GM19240 (cell line): Measurements from ENCODE around the gene CAPN8.

Source experiments
- DNase-seq: peaks from one replicate; pipeline ENCODE4 v3.0.0; 2011; ENCODE audit warnings: low spot score; ENCODE audit not compliant: insufficient read length

Gene CAPN8

DNA sequence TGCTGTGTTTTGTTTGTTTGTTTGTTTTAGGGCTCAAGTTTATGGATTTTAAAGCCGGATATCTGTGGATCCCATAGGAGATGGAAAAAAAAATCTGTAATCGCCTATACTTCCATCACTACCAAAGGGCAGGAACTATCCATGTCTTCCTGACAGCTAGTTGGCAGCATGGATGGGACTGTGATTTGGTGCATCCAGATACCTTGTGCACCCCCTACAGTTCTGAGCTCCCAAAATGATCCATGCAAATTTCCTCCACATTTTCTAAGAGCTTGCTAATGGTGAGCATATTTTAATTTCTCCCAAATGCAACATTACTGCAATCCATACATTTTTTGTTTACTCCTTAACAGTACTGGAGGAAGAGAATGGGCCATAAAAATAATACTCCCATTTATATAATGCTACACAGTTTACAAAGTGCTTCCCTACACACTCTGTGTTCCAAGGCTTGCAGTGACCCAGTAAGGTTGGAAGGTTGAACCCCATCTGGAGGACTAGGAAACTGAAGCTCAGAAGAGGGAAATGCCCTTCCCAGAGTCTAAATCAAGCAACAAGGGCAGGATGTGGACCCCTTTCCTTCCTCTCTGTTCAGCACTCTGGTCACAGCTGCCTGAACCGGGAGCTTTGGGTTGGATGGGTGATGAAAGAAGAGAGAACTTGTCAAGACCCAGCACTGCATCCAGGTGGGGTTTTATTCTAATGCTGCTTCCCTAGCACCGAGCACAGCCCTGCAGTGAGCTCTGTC, 48.0 kb downstream of the CAPN8 start:
- DNase-seq, result no peak

DNA sequence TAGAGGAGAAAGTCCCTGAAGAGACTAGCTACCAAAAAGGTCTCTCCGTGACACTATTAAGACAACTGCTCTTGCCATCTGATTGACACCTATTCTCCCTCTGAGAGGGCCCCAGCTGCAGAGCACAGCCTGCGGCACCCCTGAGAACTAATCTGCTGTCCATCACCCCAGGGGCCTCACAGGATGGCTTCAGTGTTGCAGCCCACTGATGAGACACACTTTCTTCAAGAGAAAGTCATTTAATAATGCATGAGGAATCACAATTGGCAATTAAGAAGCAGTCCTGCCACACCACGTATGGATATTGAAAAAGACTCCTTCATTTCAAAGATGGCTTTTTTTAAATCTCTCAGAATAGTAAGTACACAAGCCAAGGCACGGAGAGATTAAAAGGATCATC, 48.9 kb downstream of the CAPN8 start:
- DNase-seq, result no peak

- no peak for DNase-seq
These were observed 53.6 kb downstream of the CAPN8 start for GRCh38 chr1:223611936-223612335.

DNA sequence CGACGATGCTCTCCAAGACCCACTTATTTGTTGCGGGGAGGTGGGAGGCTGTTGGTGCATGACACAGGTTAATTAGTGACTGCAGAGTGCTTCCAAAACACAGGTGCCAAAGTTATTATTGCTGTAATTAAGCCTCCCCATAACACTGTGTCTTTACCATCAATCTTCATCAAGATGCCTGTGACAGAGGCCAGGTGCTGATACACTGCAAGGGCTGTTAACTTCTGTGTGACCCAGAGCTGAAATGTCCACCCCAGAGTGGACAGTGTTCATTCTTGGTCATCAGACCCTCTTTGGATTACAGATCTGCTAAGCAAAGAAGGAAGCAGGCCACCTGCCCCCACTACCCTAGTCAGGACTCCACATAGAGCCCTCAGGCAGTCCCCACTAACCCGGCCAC, 55.5 kb downstream of the CAPN8 start:
- no peak for DNase-seq

GRCh38 chr1:223609066-223609465, 56.4 kb downstream of the CAPN8 start:
- DNase-seq, result no peak

- no peak for DNase-seq
These were observed 107.0 kb downstream of the CAPN8 start for GRCh38 chr1:223558512-223558911.

DNA sequence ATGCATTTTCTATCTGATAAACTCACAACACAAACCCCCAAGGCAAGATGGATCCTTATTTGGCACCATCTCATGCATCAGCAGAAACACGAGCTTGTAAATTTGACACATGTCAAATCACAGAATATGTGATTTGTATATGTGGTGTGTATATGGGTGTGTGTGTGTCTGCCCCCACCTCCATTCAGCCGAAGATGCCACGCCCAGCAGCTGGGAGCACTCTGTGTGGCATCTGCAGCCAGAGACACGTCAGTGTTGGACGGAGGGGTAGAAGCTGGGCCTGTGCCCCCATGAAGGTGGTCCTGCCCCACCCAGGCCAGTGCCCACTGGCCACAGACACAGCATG, 108.4 kb downstream of the CAPN8 start:
- DNase-seq, result no peak

GRCh38 chr1:223556414-223557129, 108.9 kb downstream of the CAPN8 start:
- DNase-seq, result peak; percentile 22

DNA sequence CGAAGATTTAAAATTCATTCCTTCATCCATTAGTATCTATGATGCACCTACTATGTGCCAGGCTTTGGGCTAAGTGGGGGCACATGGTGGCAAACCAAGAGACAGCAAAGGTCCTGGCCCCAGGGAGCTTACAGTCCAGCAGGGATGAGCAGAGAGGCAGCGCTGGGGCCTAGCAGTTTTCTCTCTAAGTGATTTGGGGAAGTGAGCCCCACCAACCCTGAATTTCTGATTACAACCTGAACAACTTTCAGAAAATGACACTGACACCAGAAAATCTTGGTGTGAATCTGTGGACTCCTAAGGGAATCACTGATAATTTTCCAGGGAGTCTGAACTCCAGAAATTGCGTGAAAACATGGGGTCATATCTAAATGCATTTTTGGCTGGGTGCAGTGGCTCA, 111.5 kb downstream of the CAPN8 start:
- no peak for DNase-seq

GRCh38 chr1:223551610-223552009, 113.9 kb downstream of the CAPN8 start:
- no peak for DNase-seq

DNA sequence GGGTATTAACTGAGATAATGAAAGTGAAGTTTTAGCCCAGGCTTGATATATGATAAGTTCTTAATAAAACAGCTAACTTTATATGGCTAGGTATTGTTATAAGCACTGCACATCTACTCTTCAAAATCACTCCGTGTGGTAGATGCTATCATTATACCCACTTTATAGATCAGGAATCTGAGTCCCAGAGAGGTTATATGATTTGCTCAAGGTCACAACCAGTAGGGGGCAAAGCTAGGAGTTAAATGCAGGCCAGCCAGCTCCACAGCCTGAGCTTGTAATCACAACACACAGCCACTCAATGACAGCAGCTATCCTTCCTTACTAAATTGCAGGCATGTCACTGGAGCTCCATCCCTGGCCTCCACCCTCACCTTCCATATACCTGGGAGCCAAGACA, 115.8 kb downstream of the CAPN8 start:
- no peak for DNase-seq

DNA sequence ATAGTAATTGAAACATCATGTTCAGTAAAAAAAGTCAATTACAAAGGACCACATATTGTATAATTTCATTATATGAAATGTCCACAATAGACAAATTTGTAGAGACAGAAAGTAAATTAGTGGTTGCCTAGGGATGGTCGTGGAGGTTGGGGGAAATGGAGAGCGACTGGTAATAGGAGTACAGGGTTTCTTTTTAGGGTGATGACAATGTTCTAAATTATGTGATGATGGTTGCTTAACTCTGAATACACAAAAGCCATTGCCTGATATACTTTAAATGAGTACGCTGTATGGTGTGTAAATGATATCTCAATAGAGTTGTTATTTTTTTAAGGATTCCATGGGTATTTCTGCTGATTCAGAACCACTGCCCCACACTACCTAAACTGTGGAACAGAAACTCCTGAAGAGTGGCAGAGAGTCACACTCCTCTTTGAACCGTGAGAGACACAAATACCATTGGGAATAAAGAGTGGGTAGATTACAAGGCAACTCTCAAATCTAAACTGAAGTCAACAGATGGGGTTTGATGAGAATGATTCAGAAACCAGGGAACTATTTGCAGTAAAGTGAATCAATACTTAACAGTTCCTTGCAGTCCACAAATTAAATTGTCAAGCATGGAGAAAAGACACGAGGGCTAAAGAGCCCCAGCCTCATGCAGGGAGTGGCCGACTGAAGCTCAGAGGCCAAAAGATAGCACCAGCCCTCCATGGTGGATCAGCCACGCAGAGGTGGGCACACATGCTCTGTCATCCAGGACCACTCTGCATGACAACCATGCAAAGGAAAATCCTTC, 118.0 kb downstream of the CAPN8 start:
- no peak for DNase-seq

DNA sequence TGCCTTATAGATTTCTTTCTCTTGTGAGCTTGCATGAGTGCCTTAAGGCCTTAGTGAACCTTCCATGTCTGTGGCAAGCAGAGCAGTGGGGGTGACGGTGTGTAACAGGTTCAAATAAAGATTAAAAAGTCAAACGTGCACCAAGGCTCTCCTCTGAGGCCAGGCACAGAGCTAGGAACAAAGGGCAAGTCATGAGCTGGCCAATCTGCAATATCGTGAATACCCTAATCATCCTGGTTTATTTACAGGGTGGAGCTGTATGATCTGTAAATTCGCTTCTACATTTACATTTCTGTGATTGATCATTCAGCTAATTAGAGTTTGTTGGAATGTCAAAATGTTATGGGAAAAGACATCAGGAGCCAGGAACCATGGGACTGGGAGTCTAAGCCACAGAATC, 120.2 kb downstream of the CAPN8 start:
- DNase-seq, result no peak

- DNase-seq, result no peak
These were observed 121.9 kb downstream of the CAPN8 start for GRCh38 chr1:223543560-223543959.

GRCh38 chr1:223542831-223543230, 122.7 kb downstream of the CAPN8 start:
- DNase-seq, result no peak

DNA sequence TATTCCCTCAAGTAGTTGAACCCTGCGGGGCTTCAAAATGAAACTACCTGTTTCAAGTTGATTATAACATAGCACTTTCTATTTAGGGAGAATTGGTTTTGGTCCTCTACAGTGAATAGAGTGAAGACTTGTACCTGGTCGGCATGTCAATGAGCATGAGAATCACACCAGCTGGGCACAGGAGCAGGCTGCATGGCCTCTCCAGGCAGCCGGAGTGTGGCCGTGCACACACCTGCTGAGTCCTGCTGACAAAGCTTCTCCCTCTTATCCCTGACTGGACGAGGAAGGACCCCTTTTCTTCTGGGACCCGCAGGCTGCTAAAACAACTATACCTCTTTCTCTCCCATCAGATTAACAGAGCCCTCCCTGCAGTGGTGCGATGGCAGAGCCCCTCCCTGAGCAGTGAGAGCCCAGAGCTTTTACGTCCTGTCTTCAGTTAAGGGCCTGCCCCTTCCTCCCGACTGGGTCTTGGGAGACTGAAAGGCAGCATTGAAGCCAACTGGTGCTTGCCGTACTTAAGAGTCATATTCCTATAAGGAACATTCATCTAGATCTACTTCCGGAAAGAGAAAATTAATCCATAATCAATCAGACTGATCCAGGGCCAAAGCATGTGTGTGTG, 124.9 kb downstream of the CAPN8 start:
- DNase-seq, result no peak

- no peak for DNase-seq
These were observed 125.8 kb downstream of the CAPN8 start for GRCh38 chr1:223539750-223540149.

- DNase-seq, result no peak
These were observed 126.5 kb downstream of the CAPN8 start for GRCh38 chr1:223538981-223539380.

DNA sequence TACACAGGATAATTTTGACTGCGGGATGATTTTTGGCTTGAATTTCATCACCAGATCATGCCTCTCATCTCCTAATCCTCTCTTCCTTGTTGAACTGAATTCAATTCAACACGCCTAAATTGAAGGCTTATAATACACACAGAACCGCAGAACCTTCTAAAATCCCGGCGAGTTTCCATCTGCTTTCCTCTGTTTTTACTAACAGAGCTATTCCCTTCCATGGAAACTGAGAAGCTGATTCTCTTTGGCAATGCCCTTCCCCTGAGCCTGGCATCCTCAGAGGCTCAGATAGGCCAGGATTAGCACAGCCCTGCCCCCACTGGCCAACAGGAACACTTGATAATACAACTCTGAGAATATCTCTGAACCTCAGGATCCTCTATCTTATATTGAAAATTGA, 130.2 kb downstream of the CAPN8 start:
- DNase-seq, result no peak

DNA sequence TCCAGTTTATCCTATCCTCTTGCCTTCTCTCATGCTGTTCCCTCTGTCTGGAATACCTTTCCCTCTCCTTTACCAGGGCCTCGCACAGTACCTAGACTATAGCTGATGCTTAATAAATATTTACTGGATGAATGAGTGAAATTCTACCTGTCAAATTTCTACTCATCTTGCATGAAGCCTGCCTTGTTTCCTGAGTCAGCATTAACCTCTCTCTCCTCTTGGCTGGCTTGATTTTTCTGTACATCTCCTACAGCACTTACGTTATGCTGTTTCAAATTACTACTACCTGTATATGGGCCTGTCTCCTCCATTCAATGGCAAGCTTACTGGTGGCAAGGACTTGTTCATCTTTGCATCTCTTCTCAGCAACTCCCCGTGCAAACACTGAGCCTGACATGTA, 130.8 kb downstream of the CAPN8 start:
- no peak for DNase-seq

DNA sequence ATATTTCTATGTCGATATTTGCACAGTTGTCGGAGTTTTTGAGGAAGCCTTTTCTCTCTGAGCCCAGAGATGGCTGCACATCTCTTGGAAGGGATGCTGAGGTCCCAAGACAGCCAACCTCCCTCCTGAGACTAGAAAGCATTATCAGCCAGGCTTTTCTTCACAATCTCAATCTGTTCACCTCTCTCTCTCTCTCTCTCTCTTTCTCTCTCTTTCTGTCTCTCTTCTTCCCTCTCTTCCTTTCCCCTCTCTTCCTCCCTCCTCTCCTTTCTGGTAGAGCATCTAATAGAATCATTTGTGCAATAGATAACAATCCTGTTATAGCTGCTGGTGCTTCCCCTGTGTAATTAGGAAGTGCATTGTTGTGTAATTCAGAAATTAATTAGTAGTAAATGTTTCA, 131.8 kb downstream of the CAPN8 start:
- no peak for DNase-seq

DNA sequence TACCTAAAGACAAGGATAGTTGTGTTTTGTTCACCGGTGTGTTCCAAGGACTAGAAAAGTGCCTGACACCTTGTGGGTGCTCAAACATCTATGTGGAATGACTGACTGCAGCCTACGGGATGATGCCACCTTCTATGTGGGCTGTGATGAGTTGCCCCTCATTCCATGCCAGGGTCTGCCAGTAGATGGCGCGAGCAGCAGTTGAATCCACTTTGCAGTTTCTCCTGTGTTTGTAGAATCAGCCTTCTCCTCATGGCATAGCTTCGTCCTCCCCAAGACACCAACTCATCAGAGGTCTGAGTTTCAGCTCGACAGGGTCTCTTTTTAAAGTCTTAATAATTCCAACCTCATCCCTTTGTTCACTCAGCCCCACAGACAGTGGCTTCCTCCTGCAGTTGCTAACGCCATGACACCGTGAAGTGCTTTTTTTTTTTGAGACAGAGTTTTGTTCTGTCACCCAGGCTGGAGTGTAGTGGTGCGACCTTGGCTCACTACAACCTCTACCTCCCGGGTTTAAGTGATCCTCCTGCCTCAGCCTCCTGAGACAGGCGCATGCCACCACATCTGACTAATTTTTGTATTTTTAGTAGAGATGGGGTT, 133.7 kb downstream of the CAPN8 start:
- peak; percentile 37 for DNase-seq
